ENCODE data around the gene PAXIP1.

Gene PAXIP1

GRCh38 chr7:154996101-154996500 is 6.8 kb downstream of the PAXIP1 start:
- DNase-seq: no peak

DNA sequence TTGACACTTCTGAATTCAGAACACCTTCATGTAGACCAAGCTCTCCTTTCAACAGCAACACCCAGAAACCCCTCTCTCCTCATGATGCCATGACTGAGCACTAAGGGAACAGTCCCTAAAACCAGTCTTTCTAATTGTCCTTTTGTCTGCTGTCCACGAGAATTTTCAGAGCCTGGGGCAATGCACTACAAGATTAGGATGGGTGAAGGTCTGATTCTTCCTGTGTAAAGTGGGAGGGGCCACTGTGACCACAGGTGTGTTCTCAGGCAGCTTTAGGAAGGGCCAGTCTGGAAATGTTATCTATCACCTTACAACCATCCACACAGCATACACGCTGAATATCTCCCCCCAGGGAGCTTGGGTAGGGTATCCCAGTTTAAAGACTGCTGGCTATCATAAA is 7.9 kb downstream of the PAXIP1 start:
- DNase-seq: no peak

DNA sequence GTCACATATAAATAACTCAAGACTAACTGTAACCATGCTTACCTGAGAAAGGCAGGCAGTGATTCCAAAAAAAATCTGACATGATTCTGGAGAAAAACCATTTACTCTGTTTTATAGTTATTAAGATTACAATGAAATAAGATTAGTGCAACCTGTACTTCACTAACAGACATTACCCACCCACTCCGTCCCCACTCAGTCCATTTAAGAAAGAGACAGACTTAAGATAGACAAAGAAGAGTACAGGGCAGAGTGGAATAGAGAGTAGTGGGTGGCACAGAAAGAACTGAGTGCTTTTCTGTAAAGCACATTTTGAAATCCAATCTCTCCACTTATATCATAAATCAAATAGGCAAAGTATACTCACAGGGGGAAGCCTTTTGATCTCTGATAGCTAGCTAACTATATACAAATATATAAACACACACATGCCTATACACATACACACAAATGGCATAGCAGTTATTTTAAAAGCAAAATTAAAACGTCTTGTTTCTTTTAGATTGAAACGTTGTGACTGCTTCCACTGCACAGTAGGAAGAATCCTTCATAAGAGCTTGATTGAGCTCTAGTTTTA is 11.9 kb downstream of the PAXIP1 start:
- no peak for DNase-seq

DNA sequence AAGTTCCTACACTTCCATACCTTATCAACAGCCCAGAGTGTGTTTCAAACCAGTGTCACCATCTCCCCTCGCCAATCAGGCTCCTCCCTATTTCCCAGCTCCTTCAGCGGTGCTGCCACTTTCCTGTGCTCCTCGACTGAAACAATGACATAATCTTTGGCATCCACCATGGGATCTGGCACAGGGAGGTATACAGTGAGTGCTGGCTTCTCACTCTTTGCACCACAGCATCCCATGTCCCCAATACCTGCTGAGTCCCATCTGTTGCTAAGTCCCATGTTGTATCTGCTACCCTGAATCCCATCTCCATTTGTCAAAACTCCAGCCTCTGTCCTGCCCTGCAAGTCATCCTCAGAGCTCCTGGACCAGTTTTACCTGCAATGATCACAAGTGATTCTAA is 15.4 kb downstream of the PAXIP1 start:
- no peak for DNase-seq

GRCh38 chr7:154986200-154986945 is 16.6 kb downstream of the PAXIP1 start:
- DNase-seq: no peak

DNA sequence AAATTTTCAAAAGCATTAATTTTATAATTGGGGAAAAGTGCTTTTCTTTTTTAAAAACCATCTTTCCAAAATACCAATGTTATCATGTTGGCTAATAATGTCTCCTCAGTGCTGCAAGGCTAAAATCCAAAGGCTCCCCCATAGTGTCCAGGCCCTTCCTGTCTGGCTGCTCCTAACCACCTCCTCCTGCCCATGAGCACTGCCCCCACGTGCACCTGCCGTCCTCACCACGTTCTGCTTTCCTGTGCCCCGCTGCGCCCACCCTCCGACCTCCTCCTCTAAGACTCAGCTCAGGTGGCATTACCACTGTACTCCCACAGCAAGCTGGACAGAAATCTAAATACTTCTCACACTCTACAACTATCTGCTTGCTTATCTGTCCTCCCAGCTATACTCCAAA is 17.7 kb downstream of the PAXIP1 start:
- no peak for DNase-seq

- DNase-seq: no peak
Observed at GRCh38 chr7:154984601-154985188, 18.2 kb downstream of the PAXIP1 start.

DNA sequence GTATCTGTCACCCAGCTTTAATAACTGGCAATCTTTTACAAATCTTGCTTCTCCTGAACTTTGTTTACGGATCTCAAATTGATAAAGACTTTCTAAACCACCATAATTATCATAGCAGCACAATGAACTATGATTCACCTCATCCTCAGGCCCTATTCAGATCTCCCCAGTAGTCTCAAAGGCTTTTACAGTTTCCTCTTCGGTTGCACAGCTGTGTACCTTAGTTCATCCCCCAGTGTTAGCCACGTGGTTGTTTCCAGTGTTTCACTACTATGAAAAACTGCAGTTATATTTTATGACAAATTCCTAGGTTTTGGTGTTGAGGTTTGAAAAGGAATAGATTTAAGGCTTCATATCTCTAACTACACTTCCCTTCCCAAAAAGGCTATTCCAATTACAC is 24.9 kb downstream of the PAXIP1 start:
- no peak for DNase-seq

- no peak for DNase-seq
Observed at GRCh38 chr7:154977250-154977649, 25.7 kb downstream of the PAXIP1 start.

DNA sequence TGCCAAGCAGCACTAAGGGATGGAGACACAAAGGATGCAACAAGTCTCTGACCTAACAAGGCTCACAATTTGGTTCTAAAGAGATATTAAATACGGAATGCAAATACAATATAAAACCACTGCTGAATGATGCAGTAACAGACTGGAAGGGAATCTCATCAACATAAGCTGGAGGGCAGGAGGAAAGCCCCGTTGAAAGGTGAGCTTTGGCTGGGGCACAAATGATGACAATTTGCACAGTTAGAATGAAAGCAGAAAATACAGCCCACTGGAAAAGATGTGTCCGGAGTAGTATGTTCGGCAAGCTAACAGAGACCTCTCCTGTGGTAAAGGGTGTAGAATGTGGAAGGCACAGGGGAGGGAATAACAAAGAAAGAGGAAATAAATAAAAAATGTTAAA is 26.1 kb downstream of the PAXIP1 start:
- no peak for DNase-seq

- no peak for DNase-seq
Observed at GRCh38 chr7:154975984-154976383, 26.9 kb downstream of the PAXIP1 start.

GRCh38 chr7:154973381-154973780 is 29.5 kb downstream of the PAXIP1 start:
- no peak for DNase-seq

DNA sequence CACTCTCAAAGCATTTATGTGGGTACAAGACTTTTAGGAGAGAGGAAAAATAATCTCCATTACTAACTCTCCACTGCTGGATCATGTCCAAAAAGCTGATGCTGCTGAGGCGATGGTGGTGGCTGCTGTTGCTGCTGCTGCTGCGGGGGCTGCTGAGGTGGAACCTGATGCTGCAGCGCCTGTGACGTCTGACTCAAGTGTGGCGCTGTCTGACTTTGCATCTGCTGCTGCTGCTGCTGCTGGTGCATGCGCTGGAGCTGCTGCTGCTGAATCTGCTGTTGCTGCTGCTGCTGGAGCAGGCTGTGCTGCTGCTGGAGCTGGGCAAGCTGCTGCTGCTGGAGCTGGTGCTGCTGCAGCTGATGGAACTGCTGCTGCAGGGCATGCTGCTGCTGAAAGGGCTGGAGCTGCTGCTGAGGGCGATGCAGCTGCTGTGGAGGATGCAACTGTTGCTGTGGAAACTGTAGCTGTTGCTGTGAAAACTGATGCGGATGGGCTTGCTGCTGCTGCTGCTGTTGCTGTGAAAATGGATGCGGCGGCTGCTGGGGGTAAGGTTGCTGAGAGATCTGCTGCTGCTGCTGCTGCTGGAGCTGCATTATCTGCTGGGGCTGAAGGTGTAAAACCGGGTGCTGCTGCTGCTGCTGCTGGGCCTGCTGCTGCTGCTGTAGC is 34.5 kb downstream of the PAXIP1 start:
- no peak for DNase-seq

DNA sequence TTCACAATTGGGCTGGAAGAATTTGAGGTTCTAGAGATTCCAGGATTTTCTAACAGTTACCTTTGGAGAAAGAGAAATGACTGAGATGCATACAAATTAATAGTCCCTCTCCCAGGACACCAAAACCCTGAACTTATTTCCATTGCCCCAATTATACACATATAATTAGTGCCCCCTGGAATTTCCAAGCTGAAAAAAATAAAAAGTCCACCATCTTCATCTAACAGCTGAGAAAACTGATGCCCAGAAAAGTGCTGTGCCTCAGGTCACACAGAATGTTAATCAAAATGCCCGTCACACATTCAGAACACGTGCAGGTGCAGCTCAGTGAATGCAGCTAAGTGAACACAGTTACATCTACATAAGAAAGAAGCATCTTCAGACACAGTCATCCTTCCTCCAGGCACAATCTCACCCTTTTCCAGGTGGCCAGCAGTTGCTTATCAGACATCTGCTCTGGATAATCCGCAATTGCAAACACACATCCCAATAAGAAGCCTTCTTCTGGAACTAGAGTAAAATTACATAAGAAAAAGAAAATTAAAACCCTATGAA is 35.4 kb downstream of the PAXIP1 start:
- no peak for DNase-seq

DNA sequence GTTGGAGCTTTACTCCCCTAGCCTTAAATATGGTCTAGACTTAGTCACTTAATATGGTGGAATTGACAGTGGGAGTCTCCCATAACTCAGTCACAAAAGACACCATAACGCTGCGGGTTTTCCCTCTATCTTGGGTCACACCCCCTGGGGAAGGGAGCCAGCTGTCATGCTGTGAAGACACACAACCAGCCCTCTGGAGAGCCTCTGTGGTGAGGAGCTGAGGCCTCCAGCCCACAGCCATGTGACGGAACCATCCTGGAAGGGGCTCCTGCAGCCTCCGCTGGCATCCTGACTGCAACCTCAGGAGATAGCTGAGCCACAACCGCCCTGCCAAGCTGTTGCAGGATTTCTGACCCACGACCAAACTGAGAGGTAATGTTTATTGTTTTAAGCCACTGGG is 37.9 kb downstream of the PAXIP1 start:
- no peak for DNase-seq

GRCh38 chr7:154960063-154960790 is 42.7 kb downstream of the PAXIP1 start:
- DNase-seq: no peak

DNA sequence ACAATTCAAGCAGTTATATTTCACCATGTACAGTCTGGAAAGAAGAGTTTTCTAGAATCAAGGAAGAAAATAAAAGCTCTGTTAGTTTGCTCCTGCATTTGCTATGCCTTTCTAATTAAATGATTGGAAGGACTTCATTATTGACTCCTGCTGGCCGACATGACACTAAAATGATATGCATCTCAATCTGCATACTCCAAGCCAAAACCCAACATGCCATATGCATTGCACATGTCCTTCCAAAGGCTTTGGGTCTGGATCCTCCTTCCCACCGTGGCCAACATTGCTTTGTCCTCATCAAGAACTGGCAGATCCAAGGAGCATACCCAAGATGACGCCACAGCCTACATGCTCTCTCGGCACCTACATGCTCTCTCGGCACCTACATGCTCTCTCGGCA is 46.5 kb downstream of the PAXIP1 start:
- no peak for DNase-seq

GRCh38 chr7:154953006-154953684 is 49.8 kb downstream of the PAXIP1 start:
- DNase-seq: peak; percentile 4 to 28

DNA sequence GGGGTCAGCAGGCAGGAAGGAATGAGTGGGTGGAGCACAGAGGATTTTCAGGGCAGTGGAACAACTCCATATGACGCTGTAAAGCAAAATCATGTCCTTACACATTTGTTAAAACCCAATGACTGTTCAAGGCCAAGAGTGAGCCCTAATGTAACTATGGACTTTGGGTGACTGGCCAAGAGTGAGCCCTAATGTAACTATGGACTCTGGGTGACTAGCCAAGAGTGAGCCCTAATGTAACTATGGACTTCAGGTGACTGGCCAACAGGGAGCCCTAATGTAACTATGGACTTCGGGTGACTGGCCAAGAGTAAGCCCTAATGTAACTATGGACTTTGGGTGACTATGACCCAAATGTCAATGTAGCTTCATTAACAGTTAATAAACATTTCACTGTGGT is 52.0 kb downstream of the PAXIP1 start:
- no peak for DNase-seq

DNA sequence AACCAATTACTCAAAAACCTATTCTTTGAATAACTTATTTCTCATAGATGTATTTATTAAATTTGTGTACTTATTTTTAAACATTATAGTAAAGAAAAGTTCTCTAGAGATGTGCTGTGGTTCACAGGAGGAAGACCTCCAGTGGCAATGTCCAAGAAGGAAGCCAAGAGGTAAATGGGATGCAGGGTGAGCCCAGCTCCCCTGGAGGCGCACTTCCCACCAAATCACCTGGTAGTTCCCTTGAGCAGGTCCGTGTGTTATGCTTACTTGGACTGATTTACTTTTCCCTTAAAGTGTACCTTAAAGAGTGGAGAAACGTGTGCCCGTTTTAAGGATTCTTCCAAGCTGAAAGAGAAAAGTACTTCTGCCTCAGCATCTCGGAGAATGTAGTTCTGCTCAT is 55.3 kb downstream of the PAXIP1 start:
- no peak for DNase-seq

- DNase-seq: no peak
Observed at GRCh38 chr7:154946166-154946565, 56.8 kb downstream of the PAXIP1 start.

- DNase-seq: no peak
Observed at GRCh38 chr7:154943906-154944305, 59.0 kb downstream of the PAXIP1 start.
